T47D (cell line): Measurements from ENCODE around the gene PRSS12.
"Not testable (repeated sequence)": the region's sequence is repeated elsewhere in the genome, so short reads cannot be mapped to it uniquely, and the experiment has no call there.

Experiments
- DNase-seq, 2 experiments: peaks; one replicate each; pipeline versions ENCODE4 v3.0.0 to v3.0.0-alpha.2; 2011 to 2012; ENCODE audit warnings: low read depth in 1 of 2, low spot score in 1 of 2
- JUND ChIP-seq: IDR thresholded peaks from 2 replicates; pipeline ENCODE4 v1.6.1; 2012; ENCODE audit warnings: low read depth
- in situ Hi-C: cut with HindIII; loops from 2 replicates; pipeline ENCODE4 v1.10.0; 2016; ENCODE audit warnings: low sequenced_read_pairs, low pct_unique_long_range_greater_than_20kb

PRSS12 gene

GRCh38 chr4:118352843-118353533 is at the start of gene PRSS12:
Gene PRSS12, minus strand, starts transcription at chr4:118353003. Its CDS starts 283 bp downstream, at chr4:118352720.
- TF ChIP-seq JUND, result no peak
- in situ Hi-C loops, result no loop called here

DNA sequence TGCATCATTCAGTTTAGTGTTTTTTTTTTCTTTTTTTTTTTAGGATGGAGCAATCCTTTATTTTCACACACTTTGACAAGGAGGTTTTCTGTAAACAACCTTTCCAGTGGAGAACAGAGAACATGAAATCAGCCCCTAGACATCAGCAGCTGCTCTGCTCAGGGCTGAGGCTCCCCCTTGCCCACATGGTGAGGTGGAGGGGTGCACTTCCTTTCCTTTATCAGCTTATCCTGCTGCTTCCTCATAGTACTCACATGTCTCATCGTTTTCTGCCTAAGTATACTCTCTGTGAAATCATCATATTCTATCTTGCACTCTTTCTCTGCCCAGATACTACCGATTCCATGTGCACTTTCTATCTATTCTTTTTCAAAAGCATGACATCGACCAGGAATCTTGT is 47.6 kb upstream of the PRSS12 start:
- TF ChIP-seq JUND, result no peak
- in situ Hi-C loops, result no loop called here
- no peak for DNase-seq

More at GRCh38 chr4:118352843-118353533, at the start of gene PRSS12:
- DNase-seq, result no peak

DNA sequence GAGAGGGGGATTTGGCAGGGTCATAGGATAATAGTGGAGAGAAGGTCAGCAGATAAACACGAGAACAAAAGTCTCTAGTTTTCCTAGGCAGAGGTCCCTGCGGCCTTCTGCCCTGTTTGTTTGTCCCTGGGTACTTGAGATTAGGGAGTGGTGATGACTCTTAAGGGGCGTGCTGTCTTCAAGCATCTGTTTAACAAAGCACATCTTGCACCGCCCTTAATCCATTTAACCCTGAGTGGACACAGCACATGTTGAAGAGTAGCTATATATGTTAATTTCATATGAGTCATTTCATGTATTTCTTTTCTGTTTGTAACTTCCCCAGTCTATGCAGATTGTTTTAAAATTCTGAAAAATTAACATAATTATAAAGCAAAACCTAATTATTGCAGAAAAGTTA is 47.1 kb upstream of the PRSS12 start:
- DNase-seq, in situ Hi-C loops: not testable (repeated sequence)

DNA sequence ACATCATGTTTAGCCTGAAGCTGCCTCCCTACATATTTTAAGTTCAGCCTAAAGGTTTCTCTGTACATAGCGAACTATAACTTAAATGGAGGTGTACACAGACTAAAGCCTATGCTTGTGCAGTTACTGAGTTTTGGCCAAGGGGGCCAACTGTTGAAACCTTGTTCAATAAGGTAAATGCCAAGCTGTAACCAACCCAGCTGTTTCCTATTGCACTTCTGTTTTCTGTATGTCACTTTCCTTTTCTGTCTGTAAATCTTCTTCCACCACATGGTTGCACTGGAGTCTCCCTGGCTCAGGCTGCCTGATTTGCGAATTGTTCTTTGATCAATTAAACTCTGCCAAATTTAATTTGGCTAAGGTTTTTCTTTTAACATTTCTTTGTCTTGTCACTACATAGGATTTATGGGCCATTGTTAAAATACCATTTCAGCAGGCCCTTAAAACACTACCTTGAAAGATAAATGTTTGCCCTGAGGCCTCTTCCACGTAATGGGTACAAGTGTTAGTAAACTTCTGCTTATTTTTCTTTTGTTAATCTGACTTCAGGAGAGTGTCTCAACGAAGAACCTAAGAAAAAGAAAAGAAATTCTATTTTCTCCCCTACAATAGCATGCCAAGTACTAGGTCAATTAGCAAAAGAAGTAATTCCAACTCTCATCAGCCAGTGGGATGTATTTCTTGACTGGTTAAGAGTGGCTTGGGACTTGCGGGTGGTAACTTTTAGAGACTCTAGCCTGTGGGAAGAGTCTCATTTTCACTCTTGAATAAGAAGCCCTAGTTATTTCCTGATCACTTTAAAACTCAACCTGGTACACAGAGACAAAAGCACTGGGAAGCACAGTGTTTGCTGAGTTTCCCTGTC is 45.7 kb upstream of the PRSS12 start:
- no peak for DNase-seq
- no peak for TF ChIP-seq JUND
- in situ Hi-C loops, result no loop called here

DNA sequence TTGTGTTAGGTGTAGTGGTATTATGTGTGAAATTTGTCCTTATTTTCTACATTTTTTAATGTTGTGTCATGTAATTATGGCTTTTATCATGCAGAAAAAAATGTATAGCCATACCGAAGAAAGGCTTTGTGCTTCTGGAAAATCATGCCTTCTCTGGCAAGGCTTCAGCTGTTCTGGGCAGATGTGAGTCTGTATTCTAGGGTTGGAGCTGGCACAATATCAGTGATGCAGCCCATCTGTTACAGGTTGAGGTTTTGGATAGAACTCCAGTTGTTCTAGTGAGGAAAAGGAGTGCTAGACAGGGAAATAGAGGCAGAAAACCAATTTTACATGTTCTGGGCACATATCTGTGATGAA is 44.8 kb upstream of the PRSS12 start:
- TF ChIP-seq JUND, result no peak
- in situ Hi-C loops, result no loop called here
- DNase-seq, result no peak

- in situ Hi-C loops, result no loop called here
- TF ChIP-seq JUND, result no peak
- no peak for DNase-seq
Observed at GRCh38 chr4:118396881-118397622, 44.2 kb upstream of the PRSS12 start.

- in situ Hi-C loops, result no loop called here
- no peak for TF ChIP-seq JUND
- DNase-seq, result no peak
Observed at GRCh38 chr4:118395057-118395644, 42.3 kb upstream of the PRSS12 start.

DNA sequence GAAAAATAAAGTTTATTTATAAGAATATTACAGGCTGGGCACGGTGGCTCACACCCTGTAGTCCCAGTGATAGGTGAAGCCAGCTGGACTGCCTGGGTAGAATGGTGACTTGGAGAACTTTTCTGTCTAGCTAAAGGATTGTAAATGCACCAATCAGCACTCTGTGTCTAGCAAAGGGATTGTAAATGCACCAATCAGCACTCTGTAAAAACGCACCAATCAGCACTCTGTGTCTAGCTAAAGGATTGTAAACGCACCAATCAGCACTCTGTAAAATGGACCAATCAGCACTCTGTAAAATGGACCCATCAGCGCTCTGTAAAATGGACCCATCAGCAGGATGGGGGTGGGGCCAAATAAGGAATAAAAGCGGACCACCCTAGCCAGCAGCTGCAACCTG is 39.7 kb upstream of the PRSS12 start:
- DNase-seq, in situ Hi-C loops: not testable (repeated sequence)

- in situ Hi-C loops, result no loop called here
- no peak for TF ChIP-seq JUND
- no peak for DNase-seq
Observed at GRCh38 chr4:118390121-118390520, 37.3 kb upstream of the PRSS12 start.

DNA sequence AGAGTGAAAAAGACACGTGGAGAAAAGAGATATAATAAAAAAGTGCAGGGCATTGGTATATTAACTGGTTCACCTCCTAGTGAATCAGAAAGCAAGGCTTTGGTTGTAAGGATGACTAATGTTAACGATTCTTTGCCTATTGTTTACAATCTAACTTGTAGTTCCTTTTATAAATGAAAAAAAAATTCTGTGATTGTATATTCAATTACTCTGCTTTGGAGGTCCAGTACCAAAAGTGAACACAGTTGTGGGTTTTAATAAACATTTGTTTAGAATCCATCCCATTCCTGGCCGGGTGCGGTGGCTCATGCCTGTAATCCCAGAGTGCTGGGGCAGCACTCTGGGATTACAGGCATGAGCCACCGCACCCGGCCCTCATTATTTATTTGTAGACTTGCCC is 36.9 kb upstream of the PRSS12 start:
- in situ Hi-C loops, result no loop called here
- TF ChIP-seq JUND, result no peak
- DNase-seq, result no peak

DNA sequence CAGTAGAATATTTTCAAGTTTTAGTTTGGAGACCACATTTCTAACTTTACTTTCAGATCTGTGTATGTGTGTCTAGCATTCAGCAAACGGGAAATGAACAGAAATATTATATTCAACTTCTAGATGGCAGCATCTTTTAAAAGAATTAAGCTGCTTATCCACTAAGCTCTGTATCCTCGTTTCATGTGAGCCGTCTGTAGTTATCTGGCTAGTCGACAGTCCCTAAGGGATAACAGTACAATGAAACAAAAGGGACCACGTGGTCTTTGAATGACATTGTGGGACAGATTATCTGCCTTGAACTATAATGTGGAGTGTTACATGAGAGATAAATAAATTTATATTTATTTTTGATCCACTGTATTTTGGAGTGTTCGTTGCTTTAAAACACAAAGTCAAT is 35.8 kb upstream of the PRSS12 start:
- in situ Hi-C loops, result no loop called here
- TF ChIP-seq JUND, result no peak
- DNase-seq, result no peak

DNA sequence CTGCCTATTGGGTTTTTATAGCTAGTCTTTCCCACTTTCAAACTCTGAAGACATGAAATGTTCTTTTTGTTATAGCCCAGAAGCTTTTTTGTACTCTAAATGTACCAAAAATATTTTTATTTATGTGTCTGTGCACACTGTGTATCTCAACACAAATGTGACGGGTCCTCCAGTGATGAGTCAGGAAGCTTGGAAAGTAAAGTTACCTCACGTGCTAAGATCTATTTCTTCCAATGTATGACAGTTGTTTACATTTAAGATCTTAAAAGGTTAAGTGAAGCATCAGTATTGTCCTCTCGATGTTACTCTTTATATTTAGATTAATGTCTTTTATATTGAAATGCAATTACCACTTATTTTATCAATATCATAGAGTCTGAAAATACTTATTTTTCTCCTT is 29.1 kb upstream of the PRSS12 start:
- no peak for TF ChIP-seq JUND
- DNase-seq, result no peak
- in situ Hi-C loops, result no loop called here
